ENCODE measurements around the gene PI16.

PI16 gene

GRCh38 chr6:36976509-36976908, 22.0 kb downstream of the PI16 start:
- no peak for DNase-seq

- DNase-seq: no peak
Measured at GRCh38 chr6:36976931-36977330, 22.4 kb downstream of the PI16 start.

GRCh38 chr6:36977470-36977941, 23.0 kb downstream of the PI16 start:
- DNase-seq: peak; percentile 46

- DNase-seq: no peak
Measured at GRCh38 chr6:36978421-36979346, 24.1 kb downstream of the PI16 start.

GRCh38 chr6:36979347-36979742, 24.8 kb downstream of the PI16 start:
- DNase-seq: no peak

GRCh38 chr6:36980129-36980528, 25.6 kb downstream of the PI16 start:
- no peak for DNase-seq

GRCh38 chr6:36980876-36981619, 26.5 kb downstream of the PI16 start:
- DNase-seq: no peak

GRCh38 chr6:36983538-36983937, 29.0 kb downstream of the PI16 start:
- no peak for DNase-seq

- peak; percentile 86 for DNase-seq
Measured at GRCh38 chr6:36984581-36985416, 30.3 kb downstream of the PI16 start.

GRCh38 chr6:36985417-36985807, 30.9 kb downstream of the PI16 start:
- DNase-seq: peak; percentile 51

- DNase-seq: peak; percentile 93
Measured at GRCh38 chr6:36985808-36986703, 31.5 kb downstream of the PI16 start, which contains the start of gene MTCH1. Gene MTCH1, minus strand, starts transcription at chr6:36986196. Its CDS starts 23 bp downstream, at chr6:36986173.

GRCh38 chr6:36986704-36987047, 32.1 kb downstream of the PI16 start:
- DNase-seq: no peak

- peak; percentile 57 for DNase-seq
Measured at GRCh38 chr6:36989264-36989663, 34.7 kb downstream of the PI16 start.

GRCh38 chr6:36990401-36990800, 35.9 kb downstream of the PI16 start:
- peak; percentile 51 for DNase-seq

- no peak for DNase-seq
Measured at GRCh38 chr6:36997811-36998722, 43.5 kb downstream of the PI16 start.

GRCh38 chr6:36998723-36999038, 44.1 kb downstream of the PI16 start:
- DNase-seq: no peak

- no peak for DNase-seq
Measured at GRCh38 chr6:36999061-36999750, 44.7 kb downstream of the PI16 start.

GRCh38 chr6:36999751-37000125, 45.2 kb downstream of the PI16 start:
- no peak for DNase-seq

GRCh38 chr6:37004044-37004980, 49.8 kb downstream of the PI16 start:
- DNase-seq: no peak

All from NCI-H82 (cell line).